ENCODE data around the gene ARL8B.
"Not testable (repeated sequence)": the region's sequence is repeated elsewhere in the genome, so short reads cannot be mapped to it uniquely, and the experiment has no call there.

The ARL8B gene

DNA sequence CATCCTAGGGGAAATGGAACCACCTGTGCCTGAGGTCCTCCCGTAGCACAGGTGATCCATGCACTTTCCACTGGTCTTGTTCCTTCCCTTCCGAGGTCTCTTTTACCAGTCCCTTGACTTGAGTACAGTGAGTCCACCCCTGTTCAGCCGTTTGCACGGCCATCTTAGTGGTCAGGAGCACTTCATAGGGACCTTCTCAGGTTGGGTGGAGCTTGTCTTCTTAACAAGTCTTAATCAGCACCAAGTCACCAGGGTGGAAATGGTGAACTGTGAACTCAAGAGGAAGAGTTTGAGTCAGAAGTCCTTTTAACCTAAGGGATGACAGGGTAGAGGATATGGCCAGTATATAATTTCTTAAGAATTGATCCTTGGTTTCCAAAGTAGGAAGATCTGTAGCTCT is 21.4 kb downstream of the ARL8B start:
- Histone ChIP-seq H3K4me3 (ENCODE audit: low read length in 2 of 2) (no peak overlapping the region), H3K9me3 (ENCODE audit: control insufficient read depth in 2 of 2, low read length in 2 of 2) (no peaks in the 10 kb centered on the region), H3K36me3 (ENCODE audit: control insufficient read depth in 2 of 2, insufficient read depth in 2 of 2, low read length in 2 of 2) (peaks cover 0 to 2% of the 10 kb centered on the region in 2 donors), H3K27me3 (ENCODE audit: control insufficient read depth in 2 of 2, insufficient read depth in 2 of 2, low read length in 2 of 2) (no peaks in the 10 kb centered on the region), H3K9ac (ENCODE audit: low read depth in 1 of 2, low read length in 2 of 2) (no peak overlapping the region), H3K4me1 (ENCODE audit: control insufficient read depth in 2 of 2, insufficient read depth in 2 of 2, low read length in 2 of 2) (peaks cover 0 to 6% of the 10 kb centered on the region in 2 donors), H3K27ac (ENCODE audit: low read depth in 2 of 2, low read length in 2 of 2) (no peak overlapping the region)

DNA sequence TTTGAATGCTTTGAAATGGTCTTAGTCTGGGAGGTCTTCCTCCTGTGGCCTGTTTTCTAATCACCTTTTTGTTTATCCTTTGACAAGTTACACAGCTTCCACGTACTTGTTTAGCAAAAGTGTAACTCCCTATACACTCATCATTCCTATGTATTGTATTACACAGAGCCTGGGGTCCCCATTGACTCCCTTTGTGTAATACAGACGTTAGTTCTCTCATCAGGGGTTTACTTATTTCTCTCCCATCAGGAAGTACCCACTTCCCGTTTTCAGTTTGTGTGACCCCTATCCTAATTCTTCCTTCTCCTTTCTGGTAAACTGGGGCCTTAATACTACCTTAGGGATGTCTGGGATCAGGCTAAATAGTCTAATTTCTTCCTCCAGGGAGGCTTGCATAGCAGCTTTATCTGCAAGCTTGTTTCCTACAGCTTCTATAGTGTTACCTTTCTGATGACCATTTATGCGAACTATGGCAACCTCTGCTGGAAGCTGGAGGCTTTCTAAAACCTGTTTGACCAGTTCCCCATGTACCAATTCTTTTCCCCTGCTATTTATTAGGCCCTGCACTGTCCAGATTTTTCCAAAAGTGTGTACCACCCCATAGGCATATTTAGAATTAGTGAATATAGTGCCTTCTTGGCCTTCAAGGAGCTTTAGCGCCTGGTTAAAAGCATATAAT is 22.4 kb downstream of the ARL8B start:
- Histone ChIP-seq H3K27ac (ENCODE audit: low read depth in 2 of 2, low read length in 2 of 2) (no peak overlapping the region), H3K27me3 (ENCODE audit: control insufficient read depth in 2 of 2, insufficient read depth in 2 of 2, low read length in 2 of 2) (no peaks in the 10 kb centered on the region), H3K36me3 (ENCODE audit: control insufficient read depth in 2 of 2, insufficient read depth in 2 of 2, low read length in 2 of 2) (peaks cover 0 to 2% of the 10 kb centered on the region in 2 donors), H3K9ac (ENCODE audit: low read depth in 1 of 2, low read length in 2 of 2) (no peak overlapping the region), H3K4me1 (ENCODE audit: control insufficient read depth in 2 of 2, insufficient read depth in 2 of 2, low read length in 2 of 2) (no peaks in the 10 kb centered on the region), H3K4me3 (ENCODE audit: low read length in 2 of 2) (no peak overlapping the region), H3K9me3 (ENCODE audit: control insufficient read depth in 2 of 2, low read length in 2 of 2) (no peaks in the 10 kb centered on the region)

DNA sequence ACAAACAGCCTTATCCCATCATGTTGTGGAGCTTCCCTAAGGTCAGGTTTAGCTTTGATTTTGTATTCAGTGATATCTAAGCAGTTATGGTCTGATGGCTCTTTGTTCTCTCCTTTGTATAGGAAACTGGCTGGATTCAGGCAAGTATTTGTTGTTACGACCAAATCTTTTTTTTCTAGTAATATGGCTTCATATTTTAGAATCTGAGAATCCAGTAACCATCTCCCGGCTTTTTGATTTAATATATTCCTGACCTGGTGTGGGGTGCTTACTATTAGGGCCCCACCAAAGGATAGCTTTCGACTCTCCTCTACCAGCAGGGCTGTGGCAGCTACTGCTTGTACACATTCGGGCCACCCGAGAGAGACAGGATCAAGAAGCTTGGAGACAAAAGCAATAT is 23.0 kb downstream of the ARL8B start:
- H3K27me3 ChIP-seq (ENCODE audit: control insufficient read depth in 2 of 2, insufficient read depth in 2 of 2, low read length in 2 of 2) = no peaks in the 10 kb centered on the region
- H3K9ac ChIP-seq (ENCODE audit: low read depth in 1 of 2, low read length in 2 of 2) = no peak overlapping the region
- H3K4me1 ChIP-seq (ENCODE audit: control insufficient read depth in 2 of 2, insufficient read depth in 2 of 2, low read length in 2 of 2) = no peaks in the 10 kb centered on the region
- no peaks in the 10 kb centered on the region for H3K9me3 ChIP-seq (ENCODE audit: control insufficient read depth in 2 of 2, low read length in 2 of 2)
- no peak overlapping the region for H3K27ac ChIP-seq (ENCODE audit: low read depth in 2 of 2, low read length in 2 of 2)
- H3K4me3 ChIP-seq (ENCODE audit: low read length in 2 of 2) = no peak overlapping the region
- peaks cover 0 to 2% of the 10 kb centered on the region in 2 donors for H3K36me3 ChIP-seq (ENCODE audit: control insufficient read depth in 2 of 2, insufficient read depth in 2 of 2, low read length in 2 of 2)

DNA sequence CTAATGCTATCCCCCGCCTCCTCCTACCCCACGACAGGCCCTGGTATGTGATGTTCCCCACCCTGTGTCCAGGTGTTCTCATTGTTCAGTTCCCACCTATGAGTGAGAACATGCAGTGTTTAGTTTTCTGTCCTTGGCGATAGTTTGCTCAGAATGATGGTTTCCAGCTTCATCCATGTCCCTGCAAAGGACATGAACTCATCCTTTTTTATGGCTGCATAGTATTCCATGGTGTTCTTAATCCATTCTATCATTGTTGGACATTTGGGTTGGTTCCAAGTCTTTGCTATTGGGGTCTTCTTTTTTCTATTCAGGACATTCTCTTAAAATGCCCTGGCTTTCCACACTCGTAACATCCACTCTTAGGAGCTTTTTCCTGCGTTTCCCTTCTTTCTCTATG is 25.1 kb downstream of the ARL8B start:
- not testable (repeated sequence) for H3K36me3 ChIP-seq (ENCODE audit: control insufficient read depth in 2 of 2, insufficient read depth in 2 of 2, low read length in 2 of 2); H3K27ac ChIP-seq (ENCODE audit: low read depth in 2 of 2, low read length in 2 of 2); H3K9ac ChIP-seq (ENCODE audit: low read depth in 1 of 2, low read length in 2 of 2); H3K27me3 ChIP-seq (ENCODE audit: control insufficient read depth in 2 of 2, insufficient read depth in 2 of 2, low read length in 2 of 2); H3K4me1 ChIP-seq (ENCODE audit: control insufficient read depth in 2 of 2, insufficient read depth in 2 of 2, low read length in 2 of 2); H3K9me3 ChIP-seq (ENCODE audit: control insufficient read depth in 2 of 2, low read length in 2 of 2); H3K4me3 ChIP-seq (ENCODE audit: low read length in 2 of 2)

DNA sequence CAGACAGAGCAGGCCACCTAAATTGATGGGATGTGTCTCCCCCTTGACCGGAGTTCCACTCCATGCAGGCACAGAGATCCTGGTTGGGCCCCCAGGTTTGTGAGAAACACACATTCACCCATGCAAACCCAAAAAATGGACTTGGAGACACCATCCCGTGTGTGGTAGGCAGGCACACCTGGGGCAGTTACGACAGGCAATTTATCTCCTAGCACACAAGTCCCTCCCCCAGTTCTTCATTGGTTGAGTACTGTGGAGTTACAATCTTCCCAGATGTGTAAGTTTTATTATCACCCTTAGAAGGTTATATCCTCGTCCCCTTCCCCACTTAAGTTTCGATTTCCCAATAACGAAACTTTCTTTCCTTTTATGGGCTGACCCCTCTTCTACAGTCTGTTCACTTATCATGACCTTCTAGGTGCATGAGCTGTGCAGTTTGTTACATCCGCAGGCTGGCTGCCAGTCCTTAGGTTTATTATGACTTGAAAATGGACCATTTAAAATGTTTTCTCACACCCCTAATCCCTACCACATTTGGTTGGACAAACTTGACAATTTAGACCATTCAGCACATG is 27.3 kb downstream of the ARL8B start:
- no peaks in the 10 kb centered on the region for H3K4me1 ChIP-seq (ENCODE audit: control insufficient read depth in 2 of 2, insufficient read depth in 2 of 2, low read length in 2 of 2)
- H3K4me3 ChIP-seq (ENCODE audit: low read length in 2 of 2) = no peak overlapping the region
- no peaks in the 10 kb centered on the region for H3K27me3 ChIP-seq (ENCODE audit: control insufficient read depth in 2 of 2, insufficient read depth in 2 of 2, low read length in 2 of 2)
- H3K9me3 ChIP-seq (ENCODE audit: control insufficient read depth in 2 of 2, low read length in 2 of 2) = no peaks in the 10 kb centered on the region
- no peaks in the 10 kb centered on the region for H3K36me3 ChIP-seq (ENCODE audit: control insufficient read depth in 2 of 2, insufficient read depth in 2 of 2, low read length in 2 of 2)
- H3K9ac ChIP-seq (ENCODE audit: low read depth in 1 of 2, low read length in 2 of 2) = no peak overlapping the region
- H3K27ac ChIP-seq (ENCODE audit: low read depth in 2 of 2, low read length in 2 of 2) = no peak overlapping the region

DNA sequence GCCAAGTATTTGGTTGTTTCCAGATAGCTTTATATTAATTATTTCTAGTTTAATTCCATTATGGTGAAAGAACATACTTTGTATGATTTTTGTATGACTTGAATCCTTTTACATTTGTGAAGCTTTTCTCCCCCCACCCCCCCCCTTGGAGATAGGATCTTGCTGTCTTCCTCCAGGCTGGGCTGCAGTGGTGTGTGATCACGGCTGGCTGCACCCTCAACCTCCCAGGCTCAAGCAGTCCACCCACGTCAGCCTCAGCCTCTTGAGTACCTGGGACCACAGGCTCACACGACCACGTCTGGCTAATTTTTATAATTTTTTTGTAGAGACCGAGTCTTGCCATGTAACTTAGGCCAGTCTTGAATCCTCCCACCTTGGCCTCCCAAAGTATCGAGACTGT is 29.5 kb downstream of the ARL8B start:
- Histone ChIP-seq H3K4me3 (ENCODE audit: low read length in 2 of 2) (no peak overlapping the region), H3K27me3 (ENCODE audit: control insufficient read depth in 2 of 2, insufficient read depth in 2 of 2, low read length in 2 of 2) (no peaks in the 10 kb centered on the region), H3K27ac (ENCODE audit: low read depth in 2 of 2, low read length in 2 of 2) (no peak overlapping the region), H3K36me3 (ENCODE audit: control insufficient read depth in 2 of 2, insufficient read depth in 2 of 2, low read length in 2 of 2) (no peaks in the 10 kb centered on the region), H3K9me3 (ENCODE audit: control insufficient read depth in 2 of 2, low read length in 2 of 2) (no peaks in the 10 kb centered on the region), H3K4me1 (ENCODE audit: control insufficient read depth in 2 of 2, insufficient read depth in 2 of 2, low read length in 2 of 2) (no peaks in the 10 kb centered on the region), H3K9ac (ENCODE audit: low read depth in 1 of 2, low read length in 2 of 2) (no peak overlapping the region)

DNA sequence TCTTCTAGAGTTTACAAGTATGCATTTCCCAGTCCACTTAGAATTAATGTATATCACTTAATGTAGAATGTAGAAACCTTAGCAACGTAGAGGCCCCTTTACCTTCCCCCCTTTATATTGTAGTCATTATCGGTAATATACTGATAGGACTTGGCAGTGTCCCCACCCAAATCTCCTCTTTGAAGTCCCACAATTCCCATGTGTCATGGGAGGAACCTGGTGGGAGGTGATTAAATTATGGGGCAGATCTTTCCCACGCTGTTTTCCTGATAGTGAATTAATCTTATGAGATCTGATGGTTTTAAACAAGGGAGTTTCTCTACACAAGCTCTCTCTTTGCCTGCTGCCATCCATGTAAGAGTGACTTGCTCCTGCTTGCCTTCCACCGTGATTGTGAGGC is 31.0 kb downstream of the ARL8B start:
- H3K27me3 ChIP-seq (ENCODE audit: control insufficient read depth in 2 of 2, insufficient read depth in 2 of 2, low read length in 2 of 2) = no peaks in the 10 kb centered on the region
- no peak overlapping the region for H3K4me3 ChIP-seq (ENCODE audit: low read length in 2 of 2)
- H3K9ac ChIP-seq (ENCODE audit: low read depth in 1 of 2, low read length in 2 of 2) = no peak overlapping the region
- no peaks in the 10 kb centered on the region for H3K4me1 ChIP-seq (ENCODE audit: control insufficient read depth in 2 of 2, insufficient read depth in 2 of 2, low read length in 2 of 2)
- no peaks in the 10 kb centered on the region for H3K36me3 ChIP-seq (ENCODE audit: control insufficient read depth in 2 of 2, insufficient read depth in 2 of 2, low read length in 2 of 2)
- no peaks in the 10 kb centered on the region for H3K9me3 ChIP-seq (ENCODE audit: control insufficient read depth in 2 of 2, low read length in 2 of 2)
- H3K27ac ChIP-seq (ENCODE audit: low read depth in 2 of 2, low read length in 2 of 2) = no peak overlapping the region

DNA sequence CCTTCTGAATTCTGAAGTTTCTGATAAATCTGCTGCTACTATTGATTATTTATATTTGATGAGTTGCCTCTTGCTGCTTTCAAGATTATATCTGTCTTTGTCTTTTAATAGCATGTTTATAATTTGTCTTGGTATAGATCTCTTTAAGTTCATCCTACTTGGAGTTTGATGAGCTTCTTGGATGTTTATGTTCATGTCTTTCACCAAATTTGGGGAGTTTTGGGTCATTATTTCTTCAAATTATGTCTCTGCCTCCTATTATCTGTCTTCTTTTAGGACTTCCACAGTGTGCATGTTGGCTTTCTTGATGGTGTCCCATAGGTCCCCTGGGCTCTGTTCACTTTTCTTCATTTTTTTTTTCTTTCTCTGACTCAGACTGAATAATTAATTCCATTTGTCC is 33.1 kb downstream of the ARL8B start:
- Histone ChIP-seq H3K4me3 (ENCODE audit: low read length in 2 of 2) (no peak overlapping the region), H3K9me3 (ENCODE audit: control insufficient read depth in 2 of 2, low read length in 2 of 2) (no peaks in the 10 kb centered on the region), H3K27me3 (ENCODE audit: control insufficient read depth in 2 of 2, insufficient read depth in 2 of 2, low read length in 2 of 2) (no peaks in the 10 kb centered on the region), H3K36me3 (ENCODE audit: control insufficient read depth in 2 of 2, insufficient read depth in 2 of 2, low read length in 2 of 2) (no peaks in the 10 kb centered on the region), H3K27ac (ENCODE audit: low read depth in 2 of 2, low read length in 2 of 2) (no peak overlapping the region), H3K9ac (ENCODE audit: low read depth in 1 of 2, low read length in 2 of 2) (no peak overlapping the region), H3K4me1 (ENCODE audit: control insufficient read depth in 2 of 2, insufficient read depth in 2 of 2, low read length in 2 of 2) (no peaks in the 10 kb centered on the region)

DNA sequence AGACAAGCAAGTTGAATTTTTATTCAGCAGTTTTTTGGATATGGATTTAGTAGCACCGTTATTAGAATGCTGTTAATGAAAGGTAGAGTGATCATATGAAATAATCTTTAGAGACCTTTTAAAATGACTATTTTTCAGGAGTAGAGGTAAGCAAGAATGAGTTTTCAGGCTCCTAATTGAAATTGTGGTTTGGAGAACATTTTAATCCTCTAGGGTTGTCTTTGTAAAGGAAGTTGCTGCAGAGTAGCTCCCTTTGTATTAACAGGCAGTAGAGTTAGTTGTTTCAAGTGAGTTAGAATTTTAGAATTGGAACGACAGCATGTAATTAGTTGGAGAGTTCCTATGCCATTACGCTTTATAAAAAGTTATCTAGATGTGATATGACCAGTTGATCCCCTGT is 38.2 kb downstream of the ARL8B start:
- H3K27ac ChIP-seq (ENCODE audit: low read depth in 2 of 2, low read length in 2 of 2) = no peak overlapping the region
- no peaks in the 10 kb centered on the region for H3K36me3 ChIP-seq (ENCODE audit: control insufficient read depth in 2 of 2, insufficient read depth in 2 of 2, low read length in 2 of 2)
- H3K4me3 ChIP-seq (ENCODE audit: low read length in 2 of 2) = no peak overlapping the region
- no peaks in the 10 kb centered on the region for H3K9me3 ChIP-seq (ENCODE audit: control insufficient read depth in 2 of 2, low read length in 2 of 2)
- H3K9ac ChIP-seq (ENCODE audit: low read depth in 1 of 2, low read length in 2 of 2) = no peak overlapping the region
- no peaks in the 10 kb centered on the region for H3K4me1 ChIP-seq (ENCODE audit: control insufficient read depth in 2 of 2, insufficient read depth in 2 of 2, low read length in 2 of 2)
- H3K27me3 ChIP-seq (ENCODE audit: control insufficient read depth in 2 of 2, insufficient read depth in 2 of 2, low read length in 2 of 2) = no peaks in the 10 kb centered on the region

DNA sequence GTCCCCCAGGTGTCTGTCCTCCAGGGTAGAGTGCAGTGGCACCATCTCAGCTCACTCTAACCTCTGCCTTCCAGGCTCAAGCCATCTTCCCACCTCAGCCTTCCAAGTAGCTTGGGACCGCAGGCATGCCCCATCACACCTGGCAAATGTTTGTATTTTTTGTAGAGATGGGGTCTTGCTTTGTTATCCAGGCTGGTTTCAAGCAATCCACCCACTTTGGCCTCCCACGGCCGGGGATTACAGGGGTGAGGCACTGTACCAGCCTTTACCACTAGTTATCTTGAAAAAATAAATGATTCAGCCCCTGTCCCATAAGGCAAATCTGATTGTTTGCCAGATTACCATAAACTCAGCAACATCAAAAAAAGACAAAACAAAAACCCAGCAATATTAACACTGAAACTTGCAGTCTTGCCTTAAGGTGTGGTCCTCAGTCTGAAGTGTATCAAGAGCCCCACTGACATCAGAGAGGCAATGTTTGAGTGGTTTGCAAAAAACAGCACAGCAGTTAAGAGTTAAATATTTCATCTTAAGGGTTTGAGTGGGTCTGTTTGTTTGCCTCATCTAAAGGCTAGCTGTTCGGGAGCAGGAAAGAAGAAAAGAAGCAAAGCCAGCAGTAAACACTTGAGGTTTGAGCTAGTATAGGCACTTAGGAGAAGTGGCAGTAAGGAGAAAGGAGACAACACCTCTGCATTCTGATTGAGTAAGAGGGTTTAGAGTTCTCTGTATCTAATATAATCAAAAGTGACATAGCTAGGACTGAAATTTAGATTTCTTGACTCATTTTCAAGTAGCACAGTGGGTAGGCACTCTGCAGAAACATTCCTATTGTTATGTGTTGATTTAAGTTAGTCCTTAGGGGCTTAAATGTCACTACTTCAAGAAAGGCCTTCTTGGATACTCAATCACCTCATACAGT is 39.1 kb downstream of the ARL8B start:
- no peaks in the 10 kb centered on the region for H3K4me1 ChIP-seq (ENCODE audit: control insufficient read depth in 2 of 2, insufficient read depth in 2 of 2, low read length in 2 of 2)
- no peaks in the 10 kb centered on the region for H3K9me3 ChIP-seq (ENCODE audit: control insufficient read depth in 2 of 2, low read length in 2 of 2)
- H3K27me3 ChIP-seq (ENCODE audit: control insufficient read depth in 2 of 2, insufficient read depth in 2 of 2, low read length in 2 of 2) = no peaks in the 10 kb centered on the region
- no peak overlapping the region for H3K9ac ChIP-seq (ENCODE audit: low read depth in 1 of 2, low read length in 2 of 2)
- H3K27ac ChIP-seq (ENCODE audit: low read depth in 2 of 2, low read length in 2 of 2) = no peak overlapping the region
- no peaks in the 10 kb centered on the region for H3K36me3 ChIP-seq (ENCODE audit: control insufficient read depth in 2 of 2, insufficient read depth in 2 of 2, low read length in 2 of 2)
- H3K4me3 ChIP-seq (ENCODE audit: low read length in 2 of 2) = no peak overlapping the region
